K562 (cell line): ENCODE results near the gene PPM1D. TPM values are rescaled to one million over a fixed set of nuclear protein-coding genes. Genes with fewer than 3 reads are reported as not detected.
A peak's percentile ranks its signal among the peaks of the same experiment; 100 is the strongest.

Experiments used
- ATAC-seq: fragments of 200-7000 bp; cut with Tn5 transposase; 3 replicates; pipeline ENCODE4 v1.9.1; 2020; ENCODE audit warnings: moderate library complexity
- BruUV-seq: library from RNA; stranded (reverse); fragments of 400-500 nt; replicated peaks from 2 replicates; lab custom pipeline; 2021; lab: Mats Ljungman, UMichigan
- CTCF ChIA-PET: fragments of 300-600 bp; formaldehyde crosslinking; extraction: SDS; loops from one replicate; lab custom pipeline; 2021; ENCODE audit warnings: low intra/inter-chr PET ratio; lab: Yijun Ruan, JAX
- POLR2A ChIA-PET: fragments of 300-600, 350-650 bp; sonication (Branson Sonifier 250); formaldehyde crosslinking; extraction: SDS; loops from one replicate; lab custom pipeline; 2021; ENCODE audit warnings: antibody characterized with exemption, inconsistent platforms; lab: Yijun Ruan, JAX
- DNase-seq, 4 experiments: peaks; one replicate each; pipeline versions ENCODE4 v3.0.0 to v3.0.0-alpha.2; 2011 to 2018; ENCODE audit warnings: low spot score in 3 of 4, mixed read lengths in 3 of 4; ENCODE audit errors: extremely low read depth in 1 of 4
- FAIRE-seq: peaks from 2 replicates; lab custom pipeline; 2011; peaks lifted over from hg19 to GRCh38; lab: Jason Lieb, UNC
- H2AFZ ChIP-seq: 2 replicates; pipeline ENCODE4 v1.6.0; 2011; ENCODE audit warnings: low read depth, low read length, control low read depth, inconsistent platforms
- H3K27ac ChIP-seq: fragments of 200-600 bp; 3 replicates; pipeline ENCODE4 v1.8.0; 2011; ENCODE audit warnings: low read depth, mild to moderate bottlenecking, control low read depth, inconsistent platforms, low read length, moderate library complexity, mixed read lengths; ENCODE audit errors: extremely low read depth
- H3K27me3 ChIP-seq, 2 experiments: fragments of 300-600 bp in 1 of 2; 2 replicates in 1 of 2; 3 replicates in 1 of 2; pipeline versions ENCODE4 v1.6.0 to v1.8.0; 2011; ENCODE audit warnings: inconsistent platforms in 2 of 2, low read length in 2 of 2, mild to moderate bottlenecking in 1 of 2, mixed read lengths in 1 of 2, moderate library complexity in 1 of 2; ENCODE audit not compliant: control insufficient read depth in 2 of 2, insufficient read depth in 2 of 2
- H3K36me3 ChIP-seq: fragments of 300-600 bp; 3 replicates; pipeline ENCODE4 v1.8.0; 2011; ENCODE audit warnings: mild to moderate bottlenecking, low read length, inconsistent platforms; ENCODE audit not compliant: control insufficient read depth, insufficient read depth
- H3K4me1 ChIP-seq, 2 experiments: fragments of 200-600 bp in 1 of 2; replicated peaks in 1 of 2; 2 replicates in 1 of 2; 3 replicates in 1 of 2; pipeline versions ENCODE4 v1.5.1 to v1.8.0; 2011; ENCODE audit warnings: inconsistent platforms in 2 of 2, low read length in 2 of 2, mild to moderate bottlenecking in 1 of 2, mixed read lengths in 1 of 2, moderate library complexity in 1 of 2; ENCODE audit not compliant: control insufficient read depth in 2 of 2, insufficient read depth in 2 of 2
- H3K4me2 ChIP-seq: 2 replicates; pipeline ENCODE4 v1.6.1; 2011; ENCODE audit warnings: low read length, control low read depth, inconsistent platforms, mixed read lengths; ENCODE audit not compliant: insufficient read depth
- H3K4me3 ChIP-seq: fragments of 200-600 bp; sonication (generic), shearing (Covaris generic); 2 replicates; pipeline ENCODE4 v1.5.1; 2016; ENCODE audit warnings: control low read depth, inconsistent platforms
- H3K79me2 ChIP-seq: fragments of 200-600 bp; 3 replicates; pipeline ENCODE4 v1.8.0; 2011; ENCODE audit warnings: low read length, inconsistent platforms; ENCODE audit not compliant: control insufficient read depth, insufficient read depth
- H3K9ac ChIP-seq, 2 experiments: 2 replicates each; pipeline versions ENCODE4 v1.6.0 to v1.6.1; 2011; ENCODE audit warnings: low read depth in 2 of 2, low read length in 2 of 2, control low read depth in 1 of 2, inconsistent platforms in 1 of 2, mild to moderate bottlenecking in 1 of 2, mixed read lengths in 1 of 2; ENCODE audit not compliant: insufficient read depth in 1 of 2
- H3K9me1 ChIP-seq: one replicate; pipeline ENCODE4 v1.6.0; 2011; ENCODE audit warnings: inconsistent platforms, mild to moderate bottlenecking, low read length, moderate library complexity; ENCODE audit not compliant: control insufficient read depth, insufficient read depth
- H3K9me3 ChIP-seq: replicated peaks from 2 replicates; pipeline ENCODE4 v1.5.1; 2011; ENCODE audit warnings: low read depth, low read length, inconsistent platforms; ENCODE audit not compliant: control insufficient read depth, insufficient read depth
- H4K20me1 ChIP-seq: replicated peaks from 2 replicates; pipeline ENCODE4 v1.6.1; 2011; ENCODE audit warnings: low read length, inconsistent platforms, mixed read lengths; ENCODE audit not compliant: control insufficient read depth, insufficient read depth
- ATF6 ChIP-seq: sonication (generic); formaldehyde crosslinking; IDR thresholded peaks from 2 replicates; pipeline ENCODE4 v1.4.0; 2020; ENCODE audit warnings: mild to moderate bottlenecking, missing genetic modification reagents
- FOXP4 ChIP-seq: sonication (generic); formaldehyde crosslinking; IDR thresholded peaks from 2 replicates; pipeline ENCODE4 v1.8.0; 2022; ENCODE audit warnings: mild to moderate bottlenecking, missing genetic modification reagents, borderline replicate concordance
- MAX ChIP-seq: sonication (generic); formaldehyde crosslinking; IDR thresholded peaks from 2 replicates; pipeline ENCODE4 v1.9.0; 2022; ENCODE audit warnings: mild to moderate bottlenecking, missing genetic modification reagents
- RBM25 ChIP-seq: fragments of 200-400 bp; formaldehyde crosslinking; IDR thresholded peaks from 2 replicates; pipeline ENCODE4 v1.6.1; 2018; ENCODE audit warnings: low read length, low read depth, moderate library complexity; ENCODE audit not compliant: severe bottlenecking
- U2AF2 ChIP-seq: fragments of 200-400 bp; formaldehyde crosslinking; optimal IDR thresholded peaks from 2 replicates; pipeline ENCODE3; 2017; ENCODE audit warnings: low read depth, mild to moderate bottlenecking, low read length
- XRCC5 ChIP-seq: fragments of 200-400 bp; formaldehyde crosslinking; IDR thresholded peaks from 2 replicates; pipeline ENCODE4 v1.6.1; 2017; ENCODE audit warnings: low read depth, mild to moderate bottlenecking, low read length
- ZNF121 ChIP-seq: sonication (generic); formaldehyde crosslinking; conservative IDR thresholded peaks from 2 replicates; pipeline ENCODE4 v1.8.0; 2022; ENCODE audit warnings: missing genetic modification reagents
- ZNF140 ChIP-seq: fragments of 250-450 bp; sonication (Bioruptor Pico); IDR thresholded peaks from 2 replicates; pipeline ENCODE4 v1.8.0; 2021; ENCODE audit warnings: moderate library complexity, mild to moderate bottlenecking, inconsistent platforms
- ZNF23 ChIP-seq: fragments of 250-450 bp; sonication (Bioruptor Pico); IDR thresholded peaks from 2 replicates; pipeline ENCODE4 v1.4.0; 2020; ENCODE audit warnings: mild to moderate bottlenecking
- ZNF407 ChIP-seq: fragments of 450-650 bp; IDR thresholded peaks from 2 replicates; pipeline ENCODE4 v1.6.1; 2016; ENCODE audit warnings: low read depth
- WGBS: fragments of 100-300 bp; shearing (Covaris generic); methylation state at CpG from one replicate; pipeline ENCODE4 v1.1.6; 2016; ENCODE audit warnings: low coverage, mixed read lengths; ENCODE audit not compliant: insufficient coverage; ENCODE audit errors: missing lambda C conversion rate; 5-methylcytosine and 5-hydroxymethylcytosine counted together
- in situ Hi-C: fragments of 300-500 bp; cut with MboI; formaldehyde crosslinking; loops from 4 replicates; pipeline ENCODE4 v1.15.0; 2018; ENCODE audit warnings: inconsistent platforms, mixed read lengths
- intact Hi-C: fragments of 100-400 bp; cut with micrococcal nuclease; formaldehyde crosslinking; loops from 2 replicates; pipeline ENCODE4 v1.14.2; 2022
- polyA plus RNA-seq, 8 experiments: library from polyadenylated mRNA; depleted of rRNA in 4 of 8; stranded (reverse) in 5 of 8; unstranded in 3 of 8; fragments of >200 nt; fragmentation: Nextera tagmentation in 2 of 8; fragmentation: Illumina TruSeq in 1 of 8; extraction: Ambion mirVana in 2 of 8; extraction: Trizol in 1 of 8; gene quantifications; 2 replicates each; pipeline versions ENCODE4 v1.2.1 to v1.2.3, GENCODE V29; 2011 to 2014; ENCODE audit warnings: inconsistent platforms in 1 of 8, missing spikeins in 1 of 8
- total RNA-seq, 7 experiments: library from RNA; depleted of rRNA in 6 of 7; stranded (reverse); fragments of >200 nt in 6 of 7; fragmentation: Illumina TruSeq in 2 of 7; extraction: Trizol in 2 of 7; gene quantifications; 2 replicates each; pipeline versions ENCODE4 v1.2.1 to v1.2.3, GENCODE V29; 2011 to 2021; ENCODE audit warnings: low replicate concordance in 1 of 7

Gene PPM1D
- total and polyA plus RNA-seq, 9 of the 15 experiments (the other 6 are each of a cell fraction or from before 2014, with no cell fraction given): 2.1 to 19.0 (median 7.8) TPM

- ChIA-PET POLR2A (interaction anchor here (1.3 kb wide), 1 partner anchor 10 kb away, joined by 3 read pairs; no protein-coding TSS in a partner anchor), CTCF (no interaction called here)
- no peak overlapping the region for H2AFZ ChIP-seq
- WGBS: 10% methylated on average over 2 of the region's 2 CpGs
- H3K9me3 ChIP-seq: no peaks in the 10 kb centered on the region
- H3K36me3 ChIP-seq: no peaks in the 10 kb centered on the region
- no peak for ATAC-seq
- H4K20me1 ChIP-seq: no peaks in the 10 kb centered on the region
- no peak for DNase-seq
- no peaks in the 10 kb centered on the region for H3K27me3 ChIP-seq
- H3K27ac ChIP-seq: no peak overlapping the region
- no peak overlapping the region for H3K4me3 ChIP-seq
- no TSS peak for BruUV-seq
- in situ Hi-C loops: no loop called here
- H3K9ac ChIP-seq: no peak overlapping the region
- H3K9me1 ChIP-seq: no peaks in the 10 kb centered on the region
- no peaks in the 10 kb centered on the region; a peak in 1 of 5 replicates for H3K4me1 ChIP-seq
- FAIRE-seq: no peak
- H3K79me2 ChIP-seq: no peaks in the 10 kb centered on the region
- intact Hi-C loops: no loop called here
- H3K4me2 ChIP-seq: no peak overlapping the region
- TF ChIP-seq ATF6 (CRISPR knock-in tag): no peak
- TF ChIP-seq ZNF140 (CRISPR knock-in tag): no peak
- TF ChIP-seq RBM25: peak; percentile 25
- no peak for TF ChIP-seq XRCC5
- TF ChIP-seq ZNF407: no peak
- no peak for TF ChIP-seq U2AF2
- TF ChIP-seq FOXP4 (CRISPR knock-in tag): no peak
- no peak for TF ChIP-seq ZNF23 (CRISPR knock-in tag)
- no peak for TF ChIP-seq MAX (CRISPR knock-in tag)
- TF ChIP-seq ZNF121 (CRISPR knock-in tag): peak; percentile 86
These were observed 7.2 kb upstream of the PPM1D start for GRCh38 chr17:60592750-60593149.
